GM18499 (cell line): Measurements from ENCODE around the gene PRR5L.
A peak's percentile ranks its signal among the peaks of the same experiment; 100 is the strongest.

Source experiments
- ATAC-seq: cut with Tn5 transposase; IDR thresholded peaks from one replicate; pipeline ENCODE4 v1.9.1; 2021; ENCODE audit warnings: moderate number of reproducible peaks; ENCODE audit not compliant: insufficient read depth, unreplicated experiment

PRR5L gene

DNA sequence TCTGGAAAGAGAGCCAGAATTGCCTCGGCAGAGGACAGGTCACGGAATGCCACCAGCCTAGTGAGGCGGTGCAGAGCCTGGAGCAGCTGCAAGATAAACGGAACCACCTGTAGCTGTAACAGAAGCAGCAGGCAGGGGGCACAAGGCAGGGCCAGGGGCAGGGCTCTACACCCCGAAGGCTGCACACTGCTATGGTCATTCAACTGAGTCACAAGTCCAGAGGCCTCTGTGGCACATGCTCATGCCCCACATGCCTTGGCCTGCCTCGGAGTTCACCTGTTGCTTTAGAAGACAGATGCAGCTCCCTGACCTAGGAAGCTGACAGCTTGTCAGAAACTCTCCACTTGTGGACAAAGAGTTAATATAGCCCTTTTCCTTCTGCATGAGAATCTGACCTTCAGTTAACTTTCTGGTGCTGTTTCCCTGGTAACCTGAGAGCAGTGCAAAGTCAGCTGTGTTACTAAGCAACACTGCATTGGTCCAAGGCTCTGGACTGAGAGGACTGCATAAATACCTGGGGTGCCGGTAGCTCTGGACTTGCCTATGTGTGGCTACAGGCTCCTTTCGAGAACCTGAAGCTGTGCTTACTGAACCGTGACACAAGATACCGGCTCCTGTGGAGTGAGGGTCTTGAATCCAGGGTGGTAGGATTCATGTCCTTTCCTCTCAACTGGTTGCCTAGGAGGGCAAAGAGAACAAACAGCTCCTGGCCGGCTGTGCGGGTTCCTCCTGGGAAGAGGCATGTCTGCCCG lies 17.4 kb upstream of the PRR5L start:
- ATAC-seq = no peak

GRCh38 chr11:36280531-36280930 lies 15.6 kb upstream of the PRR5L start:
- no peak for ATAC-seq

DNA sequence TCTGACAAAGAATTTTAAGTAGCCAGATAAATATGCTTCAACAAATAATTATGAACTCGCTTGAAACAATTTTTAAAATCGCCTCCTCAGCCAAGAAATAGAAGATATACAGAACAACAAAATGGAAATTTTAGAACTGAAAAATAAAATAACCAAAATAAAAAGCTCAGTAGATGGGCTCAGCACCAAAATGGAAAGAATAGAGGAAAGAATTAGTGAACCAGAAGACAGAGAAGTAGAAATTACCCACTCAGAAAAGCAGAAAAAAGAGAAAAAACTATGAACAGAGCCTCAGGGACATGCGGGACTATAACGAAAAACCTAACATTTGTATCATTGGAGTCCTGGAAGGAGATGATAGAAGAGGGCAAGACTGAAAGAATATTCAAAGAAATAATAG lies 14.2 kb upstream of the PRR5L start:
- no peak for ATAC-seq

- ATAC-seq = no peak
These were observed 13.2 kb upstream of the PRR5L start for GRCh38 chr11:36282926-36283325.

DNA sequence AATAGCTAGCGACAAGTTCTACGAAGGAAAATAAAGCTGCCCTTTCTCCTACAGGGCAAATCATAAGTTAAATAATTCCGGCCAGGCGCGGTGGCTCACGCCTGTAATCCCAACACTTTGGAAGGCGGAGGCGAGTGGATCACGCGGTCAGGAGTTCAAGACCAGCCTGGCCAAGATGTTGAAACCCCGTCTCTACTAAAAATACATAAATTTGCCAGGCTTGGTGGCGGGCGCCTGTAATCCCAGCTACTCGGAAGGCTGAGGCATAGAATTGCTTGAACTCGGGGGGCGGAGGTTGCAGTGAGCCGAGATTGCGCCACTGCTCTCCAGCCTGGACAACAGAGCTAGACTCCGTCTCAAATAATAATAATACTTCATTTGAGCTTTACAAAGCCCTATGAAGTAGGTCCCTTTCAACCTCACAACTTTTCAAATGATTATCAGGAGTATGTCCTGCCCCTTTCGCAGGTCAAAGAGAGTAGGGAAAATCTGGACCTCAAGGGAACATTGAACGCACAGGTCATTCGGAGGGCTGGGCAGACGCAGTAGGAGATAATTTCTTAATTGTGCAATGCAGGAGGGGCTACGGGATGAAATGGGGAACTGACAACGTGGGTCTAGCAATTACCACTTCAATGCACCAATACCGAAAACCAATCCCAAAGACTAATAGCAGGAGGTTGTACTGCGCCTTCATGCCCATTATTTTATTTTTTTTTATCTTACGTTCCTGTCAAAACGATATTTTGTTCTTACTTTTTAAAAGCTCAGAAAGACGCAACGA lies 7.5 kb upstream of the PRR5L start:
- no peak for ATAC-seq

DNA sequence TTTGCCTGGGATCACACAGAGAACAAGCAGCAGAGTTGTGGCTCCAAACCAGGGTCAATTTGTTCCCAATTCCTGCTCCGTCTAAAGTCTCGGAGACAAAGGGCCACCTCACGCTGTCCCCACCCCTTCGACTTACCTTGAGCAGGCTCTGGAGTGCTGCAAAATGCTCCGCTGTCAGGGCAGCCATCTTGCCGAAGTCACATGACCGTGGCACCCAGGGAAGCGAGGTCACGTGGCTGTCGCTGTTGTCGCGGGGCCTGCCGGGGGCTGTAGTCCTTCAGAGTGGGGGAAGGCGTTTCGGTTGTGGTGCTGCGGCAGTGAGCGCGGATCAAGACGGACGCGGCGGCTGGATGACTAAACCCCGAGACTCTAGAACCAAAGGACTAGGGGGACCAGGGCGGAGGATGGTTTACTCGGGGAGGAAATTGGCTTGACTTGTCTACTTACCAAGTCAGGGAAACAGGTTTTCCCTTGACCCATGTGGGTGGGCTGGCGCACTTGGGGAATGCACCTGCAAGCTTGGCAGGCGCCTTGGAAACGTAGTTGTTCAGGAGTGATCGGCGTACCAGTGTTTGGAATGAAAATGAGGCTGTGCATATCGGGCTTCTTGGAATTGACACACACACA lies 6.7 kb upstream of the PRR5L start, which contains the start of gene COMMD9:
COMMD9 (minus strand) TSS at position 199 of the 627 bp plus-strand sequence; CDS start at position 187, 12 bp downstream.
- ATAC-seq = peak; percentile 96

DNA sequence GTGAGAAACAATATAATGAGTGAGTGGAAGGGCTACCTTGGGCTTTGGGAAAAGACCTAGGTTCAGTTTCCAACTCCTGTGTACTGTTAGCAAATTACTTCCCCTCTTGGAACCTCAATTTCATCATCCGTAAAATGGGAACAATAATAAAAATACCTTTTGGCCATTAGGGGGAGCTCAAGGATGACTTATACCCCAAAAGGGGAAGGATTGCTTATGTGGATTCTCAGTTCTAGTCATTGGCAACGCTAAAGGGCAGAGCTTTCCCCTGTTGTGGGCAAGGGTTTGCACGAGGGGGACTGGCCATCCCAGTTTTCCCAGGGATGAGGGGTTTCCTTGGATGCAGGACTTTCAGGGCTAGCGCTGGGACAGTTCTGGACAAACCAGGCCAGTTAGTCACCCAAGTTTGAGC lies 3.8 kb upstream of the PRR5L start:
- ATAC-seq = no peak

DNA sequence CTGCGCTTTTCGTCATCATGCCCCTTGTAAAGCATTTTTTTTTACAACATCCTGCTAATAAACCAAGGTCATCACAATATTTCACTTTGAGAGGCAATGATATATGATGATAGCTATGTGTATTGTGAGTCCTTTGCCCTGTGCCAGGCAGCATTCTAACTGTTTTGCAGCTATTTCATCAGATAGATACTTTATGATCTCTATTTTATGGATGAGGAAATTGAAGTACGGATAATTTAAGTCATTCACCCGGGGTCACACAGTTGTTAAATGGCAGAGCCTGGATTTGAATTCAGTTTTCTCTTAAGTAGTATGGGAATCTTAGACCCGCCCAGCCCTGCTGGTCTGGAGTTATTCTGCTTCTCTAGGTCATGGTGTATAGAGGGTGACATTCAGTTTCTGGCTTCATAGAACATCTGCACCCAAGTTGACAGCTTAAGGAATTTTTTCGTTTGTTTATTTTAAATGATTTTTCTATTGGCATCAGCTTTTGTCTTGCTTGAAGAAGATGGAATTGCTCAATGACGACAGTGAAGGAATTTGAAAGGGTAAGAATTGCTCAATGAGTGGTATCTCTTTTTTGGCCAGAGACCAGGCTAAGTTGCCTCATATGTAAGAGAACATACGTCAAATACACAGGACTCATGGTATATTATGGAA lies 926 bp downstream of the PRR5L start:
- ATAC-seq = no peak

GRCh38 chr11:36300650-36301049 lies 4.6 kb downstream of the PRR5L start:
- no peak for ATAC-seq

- ATAC-seq = no peak
These were observed 8.3 kb downstream of the PRR5L start for GRCh38 chr11:36304351-36304750.

DNA sequence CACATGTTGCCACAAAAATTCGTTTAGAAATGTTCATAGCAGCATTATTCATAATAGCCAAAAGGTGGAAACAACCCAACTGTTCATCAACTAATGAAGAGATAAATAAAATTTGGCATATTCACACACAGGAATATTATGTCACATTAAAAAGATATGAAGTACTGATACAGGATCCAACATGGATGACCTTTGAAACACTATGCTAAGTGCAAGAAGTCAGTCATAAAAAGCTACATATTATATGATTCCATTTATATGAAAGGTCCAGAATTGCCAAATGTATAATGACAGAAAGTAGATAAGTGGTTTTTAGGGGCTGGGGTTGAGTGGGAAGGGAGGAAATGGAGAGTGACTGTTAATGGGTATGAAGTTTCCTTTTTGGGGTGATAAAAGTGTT lies 9.0 kb downstream of the PRR5L start:
- ATAC-seq = no peak

DNA sequence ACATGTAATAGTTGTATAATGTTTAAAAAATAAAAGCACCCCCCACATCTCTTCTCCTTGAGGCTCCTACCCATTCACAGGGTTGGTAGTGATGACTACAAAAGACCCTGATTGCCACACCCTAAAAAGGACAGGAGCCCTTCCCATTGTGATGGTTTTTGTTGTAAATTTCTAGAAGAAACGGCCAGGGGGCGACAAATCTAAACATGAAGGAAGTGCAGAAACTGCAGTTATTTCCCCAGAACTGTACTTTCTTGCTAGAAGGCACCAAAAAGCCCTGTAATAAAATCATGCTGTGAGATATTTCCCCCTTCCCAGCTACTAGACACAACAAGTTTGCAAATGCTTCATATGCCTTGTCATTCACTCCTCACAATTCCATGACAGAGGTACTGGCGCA lies 10.8 kb downstream of the PRR5L start:
- no peak for ATAC-seq

GRCh38 chr11:36308577-36308976 lies 12.5 kb downstream of the PRR5L start:
- ATAC-seq = no peak

GRCh38 chr11:36309779-36310178 lies 13.7 kb downstream of the PRR5L start:
- no peak for ATAC-seq

DNA sequence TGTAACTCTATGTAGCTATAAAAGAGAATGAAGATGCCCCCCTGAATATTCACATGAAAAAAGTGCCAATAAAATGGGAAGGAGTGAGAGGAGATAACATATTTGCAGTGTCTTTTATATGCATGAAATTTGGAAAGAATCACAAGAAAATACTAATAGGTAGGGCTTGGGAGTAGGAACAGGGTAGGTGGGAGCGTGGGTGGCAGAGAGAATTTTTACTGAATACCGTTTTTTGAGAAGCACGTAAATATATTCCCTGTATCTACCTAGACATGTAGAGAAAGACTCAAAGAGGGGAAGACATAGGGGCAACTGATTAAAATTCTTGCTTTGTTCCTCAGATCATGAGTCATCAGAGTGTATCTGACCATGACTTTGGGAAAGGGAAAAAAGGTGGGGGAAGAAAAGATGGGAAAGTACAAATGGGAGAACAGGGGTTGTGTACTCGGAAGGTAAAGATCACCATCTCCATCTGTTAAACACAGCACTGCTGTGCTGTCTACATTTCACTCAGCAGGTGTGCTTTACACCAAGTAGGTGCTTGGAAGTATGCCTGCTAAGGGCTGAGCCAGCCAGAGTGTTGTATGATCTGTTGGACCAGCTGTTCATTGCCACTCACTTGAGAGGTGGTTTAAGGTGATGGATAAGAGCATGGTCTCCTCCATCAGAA lies 16.0 kb downstream of the PRR5L start:
- ATAC-seq = no peak

- no peak for ATAC-seq
These were observed 16.8 kb downstream of the PRR5L start for GRCh38 chr11:36312611-36313472.

DNA sequence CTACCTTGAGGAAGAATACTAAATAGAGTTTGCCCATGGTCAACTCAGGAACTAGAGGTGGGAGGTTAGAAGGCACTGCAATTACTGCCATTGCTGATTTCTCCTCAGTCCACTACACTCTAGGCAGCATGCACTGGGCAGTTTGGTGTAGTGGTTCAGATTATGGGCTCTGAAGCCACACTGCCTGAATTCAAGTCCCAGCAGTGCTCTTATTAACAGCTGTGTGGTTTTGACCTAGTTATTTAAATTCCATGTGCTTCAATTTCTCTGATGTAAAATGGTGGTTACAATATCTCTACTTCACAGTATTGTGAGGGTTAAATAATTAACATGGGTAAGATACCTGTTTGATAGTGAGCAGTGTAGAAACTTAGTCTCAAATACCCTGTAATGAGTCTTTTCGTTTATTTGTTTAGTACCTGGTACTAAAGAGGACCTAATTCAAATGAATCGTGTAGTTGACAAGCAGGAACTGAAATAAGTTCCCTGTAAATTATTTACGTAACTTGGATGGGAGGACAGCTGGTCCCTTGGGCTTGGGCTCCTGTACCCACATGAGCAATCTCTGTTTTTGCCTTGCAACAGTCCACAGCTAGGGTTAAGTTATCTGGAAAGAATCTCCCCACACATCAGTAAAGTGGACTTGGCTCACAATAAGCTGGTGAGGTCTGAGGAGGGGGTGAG lies 17.8 kb downstream of the PRR5L start:
- ATAC-seq = no peak

DNA sequence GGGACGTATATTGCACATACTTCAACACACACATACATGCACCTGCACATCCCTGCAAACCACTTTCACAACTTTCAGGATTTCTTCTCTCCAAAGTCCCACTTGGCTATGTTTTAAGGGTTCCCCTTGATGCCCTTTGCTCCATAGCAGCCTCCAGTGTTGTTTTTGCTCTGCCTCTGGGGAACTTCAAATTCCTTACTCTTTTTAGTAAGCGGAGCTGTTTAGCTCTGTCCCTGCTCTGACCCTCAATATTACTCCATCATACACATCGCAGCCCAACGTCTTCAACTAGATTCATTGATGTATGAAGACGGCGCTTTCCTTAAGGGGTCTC lies 18.3 kb downstream of the PRR5L start:
- ATAC-seq = no peak

DNA sequence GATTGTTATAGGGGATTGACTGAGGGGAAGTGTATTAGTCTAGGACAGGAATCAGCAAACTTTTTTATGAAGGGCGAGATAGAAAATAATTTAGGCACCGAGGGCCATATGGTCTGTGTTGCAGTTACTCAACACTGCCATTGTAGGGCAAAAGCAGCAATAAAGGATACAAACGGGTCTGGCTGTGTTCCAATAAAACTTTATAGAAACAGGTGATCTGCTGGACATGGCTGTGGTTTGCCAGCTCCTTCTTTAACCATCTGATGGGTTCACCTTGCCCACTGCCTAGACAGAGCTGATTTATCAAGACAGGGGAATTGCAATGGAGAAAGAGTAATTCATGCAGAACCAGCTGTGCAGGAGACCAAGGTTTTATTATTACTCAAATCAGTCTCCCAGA lies 20.0 kb downstream of the PRR5L start:
- ATAC-seq = no peak
